HPDE6-E6E7 (cell line): ENCODE results near the gene KRTAP4-11.
"Not testable (repeated sequence)": the region's sequence is repeated elsewhere in the genome, so short reads cannot be mapped to it uniquely, and the experiment has no call there.

Experiments used
- DNase-seq: peaks from one replicate; pipeline ENCODE4 v3.0.0; 2011; ENCODE audit warnings: missing footprints; ENCODE audit errors: extremely low spot score

Gene KRTAP4-11

DNA sequence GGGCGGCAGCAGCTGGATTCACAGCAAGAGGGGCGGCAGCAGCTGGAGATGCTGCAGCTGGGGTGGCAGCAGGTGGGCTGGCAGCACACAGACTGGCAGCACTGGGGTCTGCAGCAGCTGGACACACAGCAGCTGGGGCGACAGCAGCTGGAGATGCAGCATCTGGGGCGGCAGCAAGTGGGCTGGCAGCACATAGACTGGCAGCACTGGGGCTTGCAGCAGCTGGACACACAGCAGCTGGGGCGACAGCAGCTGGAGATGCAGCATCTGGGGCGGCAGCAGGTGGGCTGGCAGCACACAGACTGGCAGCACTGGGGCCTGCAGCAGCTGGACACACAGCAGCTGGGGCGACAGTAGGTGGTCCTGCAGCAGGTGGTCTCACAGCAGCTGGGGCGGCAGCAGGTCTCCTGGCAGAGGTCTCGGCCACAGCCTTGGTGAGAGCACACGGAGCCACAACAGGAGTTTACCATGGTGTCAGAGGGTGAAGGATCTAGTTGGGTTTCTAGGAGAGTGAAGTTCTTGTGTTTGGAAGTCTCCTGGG lies at the start of gene KRTAP4-11:
Gene KRTAP4-11, minus strand, starts transcription at position 528 of the 541 bp plus-strand sequence. Its CDS starts 58 bp downstream, at position 470.
- DNase-seq = not testable (repeated sequence)

DNA sequence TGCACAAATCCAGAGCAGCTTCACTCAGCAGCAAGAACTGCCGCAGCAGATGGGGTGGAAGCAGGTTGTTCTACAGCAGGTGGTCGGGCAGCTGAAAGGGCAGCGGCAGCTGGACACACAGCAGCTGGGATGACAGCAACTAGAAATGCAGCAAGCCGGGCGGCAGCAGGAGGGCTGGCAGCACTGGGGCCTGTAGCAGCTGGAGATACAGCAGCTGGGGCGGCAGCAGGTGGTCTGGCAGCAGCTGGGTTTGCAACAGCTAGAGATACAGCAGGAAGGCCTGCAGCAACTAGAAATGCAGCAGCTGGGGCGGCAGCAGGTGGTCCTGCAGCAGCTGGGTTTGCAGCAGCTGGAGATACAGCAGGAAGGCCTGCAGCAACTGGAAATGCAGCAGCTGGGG lies 49.4 kb upstream of the KRTAP4-11 start:
- DNase-seq = no peak

DNA sequence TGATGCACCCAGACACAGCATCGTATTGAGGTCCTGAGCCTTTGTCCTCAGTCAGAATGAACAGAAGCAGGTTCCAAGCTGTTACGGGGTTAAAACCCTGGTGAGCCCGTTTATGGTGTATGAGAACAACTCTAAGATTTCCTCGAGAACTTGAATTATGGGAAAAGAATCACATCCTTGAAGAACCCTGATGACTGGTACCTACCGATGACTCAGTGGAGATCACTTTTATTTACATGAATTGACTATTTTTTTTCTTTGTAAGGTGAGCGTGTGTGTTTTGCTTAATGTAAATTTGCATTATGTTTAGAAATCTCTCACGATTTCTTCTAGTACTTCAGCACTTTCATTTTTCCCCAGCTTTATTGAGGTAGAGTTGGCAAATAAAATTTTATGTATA lies 45.7 kb upstream of the KRTAP4-11 start:
- DNase-seq = no peak

DNA sequence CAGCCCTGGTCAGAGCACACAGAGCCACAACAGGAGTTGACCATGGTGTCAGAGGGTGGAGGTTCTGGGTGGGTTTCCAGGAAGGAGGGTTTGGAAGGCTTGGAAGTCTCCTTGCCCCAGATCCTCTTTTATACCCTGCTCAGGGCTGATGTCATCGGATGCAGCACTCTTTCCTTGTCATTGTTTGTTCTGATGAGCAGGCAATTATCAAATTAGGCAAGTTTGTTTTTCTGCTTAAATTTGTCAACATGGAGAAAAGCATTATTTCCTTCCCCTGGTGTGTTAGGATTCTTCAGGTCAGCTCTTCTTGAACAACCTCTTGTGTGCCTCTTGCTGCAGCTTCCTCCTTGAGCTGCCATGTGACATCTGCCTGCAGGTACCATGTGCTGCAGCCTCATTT lies 42.5 kb upstream of the KRTAP4-11 start, which contains the start of gene KRTAP4-4:
Gene KRTAP4-4, minus strand, starts transcription at position 101 of the 400 bp plus-strand sequence. Its CDS starts 57 bp downstream, at position 44.
- no peak for DNase-seq

DNA sequence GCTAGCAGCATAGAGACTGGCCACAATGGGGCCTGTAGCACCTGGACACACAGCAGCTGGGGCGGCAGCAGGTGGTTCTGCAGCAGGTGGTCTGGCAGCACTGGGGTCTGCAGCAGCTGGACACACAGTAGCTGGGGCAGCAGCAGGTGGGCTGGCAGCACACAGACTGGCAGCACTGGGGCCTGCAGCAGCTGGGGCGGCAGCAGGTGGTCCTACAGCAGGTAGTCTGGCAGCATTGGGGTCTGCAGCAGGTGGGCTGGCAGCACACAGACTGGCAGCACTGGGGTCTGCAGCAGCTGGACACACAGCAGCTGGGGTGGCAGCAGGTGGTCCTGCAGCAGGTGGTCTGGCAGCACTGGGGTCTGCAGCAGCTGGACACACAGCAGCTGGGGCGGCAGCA lies 42.0 kb upstream of the KRTAP4-11 start:
- not testable (repeated sequence) for DNase-seq

DNA sequence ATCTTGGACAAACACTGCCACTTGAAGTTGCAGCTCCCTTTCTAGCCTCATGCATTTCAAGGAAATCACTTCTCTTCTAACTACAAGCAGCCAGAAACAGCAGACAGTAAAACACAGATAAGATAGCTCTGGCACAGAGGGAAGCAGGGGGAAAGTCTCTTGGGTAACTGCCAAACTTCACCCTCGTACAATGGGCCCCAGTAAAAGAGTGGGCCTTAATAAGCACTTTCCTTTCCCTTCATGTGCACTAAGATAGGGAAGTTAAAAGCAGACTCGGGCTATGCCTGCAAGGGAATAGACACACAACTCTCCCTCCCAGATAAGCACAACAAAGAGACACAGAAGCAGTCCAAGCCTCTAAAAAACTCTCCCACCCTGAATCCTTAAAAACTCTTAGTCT lies 35.7 kb upstream of the KRTAP4-11 start:
- DNase-seq = no peak

DNA sequence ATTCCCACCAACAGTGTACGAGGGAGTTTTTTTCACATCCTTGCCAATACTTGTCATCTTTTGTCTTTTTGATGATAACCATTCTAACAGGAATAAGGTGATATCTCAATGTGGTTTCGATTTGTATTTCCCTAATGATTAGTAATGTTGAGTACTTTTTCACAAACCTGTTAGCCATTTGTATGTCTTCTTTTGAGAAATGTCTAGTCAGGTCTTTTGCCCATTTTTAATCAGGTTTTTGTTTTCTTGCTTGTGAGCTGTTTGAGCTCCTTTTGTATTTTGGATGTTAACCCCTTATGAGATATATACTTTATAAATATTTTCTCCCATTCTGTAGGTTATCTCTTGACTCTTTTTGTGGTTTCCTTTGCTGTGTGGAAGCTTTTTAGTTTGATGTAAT lies 33.4 kb upstream of the KRTAP4-11 start:
- no peak for DNase-seq

DNA sequence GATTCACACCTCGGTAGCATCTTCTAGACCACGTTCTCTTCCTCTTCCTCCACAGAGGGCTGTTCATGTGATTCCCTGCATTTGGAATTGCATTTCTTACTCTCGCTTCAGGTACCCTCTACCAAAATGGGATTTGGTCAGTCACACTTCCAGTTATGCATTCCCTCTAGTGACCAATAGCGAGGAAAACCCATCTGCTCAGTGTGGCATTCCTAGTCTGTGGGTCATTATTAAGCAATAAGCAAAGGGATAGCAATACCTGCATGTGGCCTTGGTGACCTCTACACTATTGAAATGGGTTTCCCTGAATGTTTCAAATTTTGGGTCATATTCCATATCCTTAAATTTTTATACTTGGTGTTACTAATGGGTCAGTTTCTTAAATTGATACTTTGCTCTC lies 31.9 kb upstream of the KRTAP4-11 start:
- no peak for DNase-seq

DNA sequence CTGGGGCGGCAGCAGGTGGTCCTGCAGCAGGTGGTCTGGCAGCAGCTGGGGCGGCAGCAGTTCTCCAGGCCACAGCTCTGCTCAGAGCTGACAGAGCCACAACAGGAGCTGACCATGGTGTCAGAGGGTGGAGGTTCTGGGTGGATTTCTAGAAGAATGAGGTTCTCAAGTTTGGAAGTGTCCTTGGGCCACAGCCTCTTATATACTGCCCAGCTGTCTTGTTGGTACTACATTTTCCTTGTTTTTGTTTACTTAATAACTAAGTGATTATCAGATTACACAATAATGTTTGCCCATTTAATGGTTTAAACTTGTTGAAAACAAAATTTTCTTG lies 31.4 kb upstream of the KRTAP4-11 start, which contains the start of gene KRTAP4-5:
Gene KRTAP4-5, minus strand, starts transcription at position 174 of the 334 bp plus-strand sequence. Its CDS starts 58 bp downstream, at position 116.
- no peak for DNase-seq

DNA sequence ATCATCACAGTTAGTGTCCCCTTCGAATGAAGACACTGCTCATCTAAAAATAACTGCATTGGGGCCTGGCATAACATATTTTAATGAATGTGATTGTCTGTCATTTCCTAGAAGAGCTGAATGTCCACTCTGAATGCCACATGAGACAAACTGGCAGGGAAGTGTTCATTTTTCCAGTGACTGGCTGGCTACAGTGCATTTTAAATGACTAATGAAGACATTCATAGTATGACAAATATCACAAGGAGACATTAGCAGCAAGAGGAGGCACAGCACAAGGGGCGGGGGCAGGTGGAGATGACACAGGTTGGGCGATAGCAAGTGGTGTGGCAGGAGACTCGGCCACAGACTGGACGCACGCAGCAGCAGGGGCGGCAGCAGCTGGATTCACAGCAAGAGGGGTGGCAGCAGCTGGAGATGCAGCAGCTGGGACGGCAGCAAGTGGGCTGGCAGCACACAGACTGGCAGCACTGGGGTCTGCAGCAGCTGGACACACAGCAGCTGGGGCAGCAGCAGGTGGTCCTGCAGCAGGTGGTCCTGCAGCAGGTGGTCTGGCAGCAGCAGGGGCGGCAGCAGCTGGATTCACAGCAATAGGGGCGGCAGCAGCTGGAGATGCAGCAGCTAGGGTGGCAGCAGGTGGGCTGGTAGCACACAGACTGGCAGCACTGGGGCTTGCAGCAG lies 30.9 kb upstream of the KRTAP4-11 start:
- DNase-seq = not testable (repeated sequence)

DNA sequence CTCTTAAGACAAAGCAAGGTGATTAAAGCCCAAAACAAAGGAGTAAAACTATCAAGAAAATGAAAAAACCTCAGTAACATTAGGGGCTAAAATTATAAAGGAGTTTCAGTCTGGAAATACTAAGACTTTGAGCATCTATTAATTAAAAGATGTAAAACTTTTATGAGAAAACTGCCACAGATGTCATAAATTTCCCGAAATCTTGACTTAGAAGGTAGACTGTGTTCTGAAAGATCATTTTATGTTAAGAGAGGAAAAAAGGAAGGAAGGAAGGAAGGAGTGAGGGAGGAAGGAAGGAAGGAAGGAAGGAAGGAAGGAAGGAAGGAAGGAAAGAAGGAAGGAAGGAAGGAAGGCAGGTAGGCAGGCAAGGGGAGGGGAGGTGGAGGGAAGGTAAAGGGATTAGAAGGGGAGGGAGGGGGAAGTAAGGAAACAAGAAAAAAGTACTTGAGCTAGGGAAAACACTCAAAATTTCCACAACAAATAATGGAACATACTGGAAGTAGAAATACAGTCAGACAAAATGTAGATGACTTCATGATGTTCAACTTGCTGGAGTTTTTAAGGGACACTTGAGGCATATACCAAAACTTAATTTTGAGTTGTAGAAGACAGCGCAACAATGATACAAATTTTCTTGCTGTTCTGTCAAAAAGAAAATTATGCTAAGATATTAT lies 29.5 kb upstream of the KRTAP4-11 start:
- DNase-seq = no peak

DNA sequence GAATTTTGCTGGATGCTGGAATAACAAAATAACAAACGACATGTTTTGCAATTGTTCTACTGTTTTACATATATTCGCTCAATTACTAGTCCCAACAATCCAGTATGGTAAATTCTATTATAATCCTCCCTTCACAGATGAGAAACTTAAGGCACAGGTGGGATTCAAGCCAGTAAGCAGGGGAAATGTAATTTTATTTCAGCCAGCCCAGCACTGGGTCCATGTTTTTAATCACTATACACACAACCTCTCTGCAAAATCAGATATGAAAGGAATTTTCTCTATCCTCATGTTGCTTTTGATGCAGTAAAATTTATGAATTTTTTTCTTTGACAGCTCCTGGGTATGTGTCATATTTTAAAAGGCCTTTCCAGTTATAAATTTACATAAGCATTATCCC lies 27.1 kb upstream of the KRTAP4-11 start:
- no peak for DNase-seq

DNA sequence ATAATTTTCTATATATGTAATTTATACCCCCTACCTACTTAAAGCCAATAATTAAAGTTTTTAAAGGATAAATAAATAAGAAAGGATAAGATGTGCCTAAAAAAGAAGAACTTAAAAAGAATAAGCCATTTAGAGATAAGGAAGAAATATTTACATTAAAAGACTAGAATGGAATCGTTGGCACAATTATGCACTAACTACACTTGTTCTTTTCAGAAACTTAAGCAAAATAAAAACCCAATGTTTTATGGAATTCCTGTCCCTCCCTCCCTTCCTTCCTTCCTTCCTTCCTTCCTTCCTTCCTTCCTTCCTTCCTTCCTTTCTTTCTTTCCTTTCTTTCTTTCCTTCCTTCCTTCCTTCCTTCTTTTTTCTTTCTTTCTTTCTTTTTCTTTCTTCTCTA lies 26.7 kb upstream of the KRTAP4-11 start:
- DNase-seq = no peak

DNA sequence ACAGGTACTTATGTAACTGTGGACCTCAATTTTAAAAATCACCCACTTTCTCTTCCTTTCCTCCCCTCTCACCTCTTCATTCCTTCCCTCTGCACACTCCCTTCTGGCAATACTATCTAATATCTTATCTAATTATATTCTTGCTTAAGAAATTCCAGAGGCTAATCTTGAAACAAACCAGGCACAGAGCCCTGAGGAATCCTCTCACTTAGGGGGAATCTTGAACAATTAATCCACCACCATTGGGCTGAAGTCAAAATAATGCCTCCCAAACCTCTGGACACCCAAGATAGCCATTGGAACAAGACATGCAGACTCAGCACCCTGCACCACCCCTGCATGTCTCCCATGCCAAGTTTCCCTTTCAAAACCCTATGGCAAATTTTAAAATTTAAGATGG lies 23.2 kb upstream of the KRTAP4-11 start:
- no peak for DNase-seq

DNA sequence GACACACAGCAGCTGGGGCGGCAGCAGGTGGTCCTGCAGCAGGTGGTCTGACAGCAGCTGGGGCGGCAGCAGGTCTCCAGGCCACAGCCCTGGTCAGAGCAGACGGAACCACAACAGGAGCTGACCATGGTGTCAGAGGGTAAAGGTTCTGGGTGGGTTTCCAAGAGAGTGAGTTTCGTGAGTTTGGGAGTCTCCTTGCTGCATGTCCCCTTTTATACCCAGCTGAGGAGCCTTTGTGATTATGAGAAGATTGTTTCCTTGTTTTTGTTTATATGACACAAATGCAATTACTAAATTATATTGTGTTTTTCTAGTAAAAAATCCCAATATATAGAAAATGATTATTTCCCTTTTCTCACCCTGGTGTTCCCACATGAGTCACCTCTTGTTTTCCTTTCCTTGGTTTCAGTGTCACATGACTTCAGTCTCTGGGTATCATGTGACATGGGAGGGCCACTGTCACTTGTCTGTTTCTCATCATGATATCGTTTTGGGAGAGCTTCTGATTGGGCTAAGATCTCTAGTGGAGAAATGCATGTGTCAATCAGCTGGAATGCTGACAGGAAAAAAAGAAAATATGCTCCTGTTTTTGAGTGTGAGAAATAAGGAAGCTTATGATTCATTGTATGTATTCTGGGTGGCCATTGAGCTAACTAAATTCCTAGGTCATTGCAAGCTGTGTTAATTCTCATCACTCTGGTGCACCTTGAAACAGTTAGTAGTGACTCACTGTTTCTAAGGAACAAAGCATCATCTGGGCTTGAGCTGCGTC lies 22.4 kb upstream of the KRTAP4-11 start, which contains the start of gene KRTAP4-6:
Gene KRTAP4-6, minus strand, starts transcription at position 185 of the 772 bp plus-strand sequence. Its CDS starts 57 bp downstream, at position 128.
- peak; percentile 91 for DNase-seq

DNA sequence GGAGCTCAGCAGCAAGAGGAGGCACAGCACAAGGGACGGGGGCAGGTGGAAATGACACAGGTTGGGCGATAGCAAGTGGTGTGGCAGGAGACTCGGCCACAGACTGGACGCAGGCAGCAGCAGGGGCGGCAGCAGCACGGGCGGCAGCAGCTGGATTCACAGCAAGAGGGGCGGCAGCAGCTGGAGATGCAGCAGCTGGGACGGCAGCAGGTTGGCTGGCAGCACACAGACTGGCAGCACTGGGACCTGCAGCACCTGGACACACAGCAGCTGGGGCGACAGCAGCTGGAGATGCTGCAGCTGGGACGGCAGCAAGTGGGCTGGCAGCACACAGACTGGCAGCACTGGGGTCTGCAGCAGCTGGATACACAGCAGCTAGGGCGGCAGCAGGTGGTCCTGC lies 21.7 kb upstream of the KRTAP4-11 start:
- DNase-seq = not testable (repeated sequence)

DNA sequence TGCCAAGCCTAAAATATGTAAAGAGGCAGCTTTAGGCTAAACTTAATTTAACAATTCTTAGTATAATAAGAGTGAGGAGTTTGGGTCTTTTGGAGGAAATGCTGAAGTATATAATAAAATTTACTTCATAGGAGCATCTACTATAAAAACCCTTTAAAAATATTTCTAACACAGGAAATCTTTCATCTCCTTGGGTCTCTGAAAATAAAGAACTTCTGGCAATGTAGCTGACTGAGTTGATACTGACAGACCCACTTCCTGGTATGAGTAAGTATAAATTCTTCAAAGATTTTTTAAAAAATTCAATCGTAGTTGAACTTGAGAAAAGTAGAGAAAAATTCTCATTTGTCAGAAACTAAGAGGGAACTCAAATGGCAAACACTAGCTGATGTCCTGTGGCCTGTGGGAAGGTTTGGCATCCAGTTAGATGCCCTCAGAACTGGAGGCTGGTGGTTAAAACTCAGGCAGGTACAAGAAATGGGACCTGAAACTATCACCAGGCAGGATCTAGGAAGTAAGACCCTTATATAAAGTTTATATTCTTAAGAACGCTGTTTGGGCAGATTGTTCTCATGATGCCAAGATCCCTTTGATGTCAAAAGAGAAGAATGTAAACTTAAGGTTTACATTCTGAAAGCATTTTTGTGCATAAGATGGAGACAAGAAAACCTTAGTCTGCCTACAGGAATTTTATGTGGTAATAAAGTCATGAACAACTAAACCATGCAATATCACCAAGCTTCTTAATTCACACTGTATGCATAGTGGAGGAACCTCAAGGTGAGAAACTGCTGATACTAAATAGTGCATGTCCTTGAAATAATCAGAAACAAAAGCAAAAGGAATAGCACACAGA lies 15.9 kb upstream of the KRTAP4-11 start:
- DNase-seq = no peak

DNA sequence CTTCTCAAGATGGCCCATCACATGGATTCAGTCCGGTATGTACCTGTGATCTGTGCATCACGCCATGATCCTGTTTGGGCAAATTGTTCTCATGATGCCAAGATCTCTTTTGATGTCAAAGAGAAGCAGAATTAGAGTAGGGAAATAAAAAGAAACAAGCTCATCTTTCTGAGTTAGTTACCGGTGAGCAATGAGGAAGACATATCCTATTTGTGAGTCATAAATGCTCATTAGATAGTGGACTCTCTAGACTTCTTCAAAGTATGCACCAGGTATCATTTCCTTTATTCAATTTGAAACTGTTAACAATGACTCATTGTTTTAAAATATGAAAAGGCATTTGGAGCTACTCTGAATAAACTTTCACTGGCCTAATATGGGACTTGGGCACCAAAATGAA lies 13.8 kb upstream of the KRTAP4-11 start:
- DNase-seq = peak; percentile 79

DNA sequence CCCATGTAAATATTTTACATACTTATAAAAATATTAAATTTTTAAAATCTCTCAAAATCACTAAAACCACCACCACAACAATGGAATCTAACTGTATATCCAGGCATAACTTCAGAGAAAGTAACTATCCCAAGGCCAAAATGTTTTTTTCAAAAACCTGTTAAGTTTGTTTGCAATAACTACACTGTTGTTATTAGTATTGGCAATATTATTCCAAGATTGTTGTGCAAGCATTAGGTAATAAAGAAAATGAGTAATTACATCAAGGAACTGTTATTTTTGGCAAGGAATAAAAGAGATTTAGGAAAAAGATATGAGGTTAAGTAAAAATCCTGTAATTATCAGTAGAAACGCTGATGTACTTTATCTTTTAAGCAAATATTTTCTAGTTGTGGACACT lies 9.2 kb upstream of the KRTAP4-11 start:
- DNase-seq = no peak

DNA sequence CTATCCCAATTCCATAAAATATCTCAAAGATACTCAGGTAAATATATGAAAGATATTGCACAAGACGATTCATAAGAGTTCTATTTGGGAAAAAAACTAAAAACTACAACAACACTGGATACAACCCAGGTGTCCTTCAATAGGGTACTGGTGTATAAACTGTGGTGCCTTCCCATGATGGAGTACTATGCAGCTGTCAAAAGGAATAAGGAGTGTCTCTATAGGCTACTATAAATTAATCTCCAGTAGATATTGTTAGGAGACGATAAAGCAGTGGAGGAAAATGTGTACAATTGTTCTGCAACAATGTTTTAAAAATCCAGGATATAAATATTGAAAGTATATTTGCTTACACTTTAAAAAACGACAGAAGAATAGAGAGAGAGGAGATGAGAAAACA lies 8.2 kb upstream of the KRTAP4-11 start:
- DNase-seq = no peak

DNA sequence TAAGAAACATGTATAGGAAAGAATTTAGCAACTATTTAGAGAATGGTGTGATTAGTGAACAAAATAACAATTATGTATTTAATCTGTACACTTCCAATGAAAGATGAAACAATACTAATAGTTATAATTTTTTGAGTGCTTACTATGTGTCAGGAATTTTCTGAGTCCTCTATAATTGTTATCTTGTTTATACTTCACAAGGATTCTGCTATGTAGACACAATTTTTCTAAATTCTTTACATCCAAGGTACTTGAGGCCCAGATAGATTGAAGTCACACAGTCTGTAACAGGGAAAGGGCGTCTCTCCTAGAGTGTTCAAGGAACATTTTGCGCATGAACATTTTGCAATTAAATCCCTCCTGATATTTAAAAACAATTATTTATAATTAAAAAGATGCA lies 6.9 kb upstream of the KRTAP4-11 start:
- DNase-seq = no peak
